Parathyroid adenoma (tissue), 2 donors: ENCODE measurements around the gene ITLN1.
"Not testable (repeated sequence)": the region's sequence is repeated elsewhere in the genome, so short reads cannot be mapped to it uniquely, and the experiment has no call there.

ENCODE experiments used
- H2AFZ ChIP-seq: fragments of 300-600 bp; sonication (generic); one replicate; pipeline ENCODE4 v1.7.0; 2017; ENCODE audit warnings: antibody characterized with exemption, mild to moderate bottlenecking
- H3K27ac ChIP-seq: fragments of 300-600 bp; sonication (generic); one replicate; pipeline ENCODE4 v1.7.0; 2017
- H3K27me3 ChIP-seq: fragments of 300-600 bp; sonication (generic); one replicate; pipeline ENCODE4 v1.7.0; 2017; ENCODE audit warnings: low read length; ENCODE audit not compliant: control insufficient read depth, insufficient read depth
- H3K36me3 ChIP-seq: fragments of 300-600 bp; sonication (generic); one replicate; pipeline ENCODE4 v1.7.0; 2017; ENCODE audit warnings: low read length; ENCODE audit not compliant: control insufficient read depth, insufficient read depth
- H3K4me1 ChIP-seq: fragments of 300-600 bp; sonication (generic); one replicate; pipeline ENCODE4 v1.7.0; 2017; ENCODE audit warnings: control low read depth
- H3K4me2 ChIP-seq: fragments of 300-600 bp; sonication (generic); one replicate; pipeline ENCODE4 v1.7.0; 2017; ENCODE audit warnings: low read length
- H3K4me3 ChIP-seq: fragments of 300-600 bp; sonication (generic); one replicate; pipeline ENCODE4 v1.7.0; 2017; ENCODE audit warnings: low read depth, low read length
- H3K79me2 ChIP-seq: fragments of 300-600 bp; sonication (generic); one replicate; pipeline ENCODE4 v1.7.0; 2017; ENCODE audit warnings: control low read depth
- H3K9ac ChIP-seq: fragments of 300-600 bp; sonication (generic); one replicate; pipeline ENCODE4 v1.7.0; 2017; ENCODE audit warnings: mild to moderate bottlenecking
- H3K9me3 ChIP-seq: fragments of 300-600 bp; sonication (generic); one replicate; pipeline ENCODE4 v1.7.0; 2017; ENCODE audit warnings: low read length; ENCODE audit not compliant: control insufficient read depth
- CTCF ChIP-seq: fragments of 300-600 bp; sonication (generic); IDR thresholded peaks from one replicate; pipeline ENCODE4 v1.7.0; 2017; ENCODE audit warnings: antibody characterized with exemption, mild to moderate bottlenecking
- donor health status: primary hyperparathyroidism.

ITLN1 gene

GRCh38 chr1:160885042-160885441, at the start of gene ITLN1:
ITLN1 (minus strand) TSS chr1:160885180; CDS start chr1:160884877, 303 bp downstream.
- Histone ChIP-seq H2AFZ (no peak within 1 kb of the TSS), H3K9ac (no peak within 1 kb of the TSS), H3K79me2 (no peaks in the 10 kb centered on the region), H3K4me3 (no peak within 1 kb of the TSS), H3K4me1 (no peaks in the 10 kb centered on the region), H3K4me2 (no peak within 1 kb of the TSS), H3K36me3 (no peaks in the 10 kb centered on the region), H3K27ac (no peak within 1 kb of the TSS), H3K9me3 (no peaks in the 10 kb centered on the region), H3K27me3 (no peaks in the 10 kb centered on the region)
- TF ChIP-seq CTCF, result no peak

GRCh38 chr1:160933305-160933704, 48.3 kb upstream of the ITLN1 start:
- not testable (repeated sequence) for H2AFZ ChIP-seq, H3K9me3 ChIP-seq, H3K79me2 ChIP-seq, H3K27me3 ChIP-seq, H3K36me3 ChIP-seq, H3K4me1 ChIP-seq, H3K4me2 ChIP-seq, H3K27ac ChIP-seq, H3K4me3 ChIP-seq, H3K9ac ChIP-seq

GRCh38 chr1:160925652-160926244, 40.8 kb upstream of the ITLN1 start:
- Histone ChIP-seq H3K4me2 (no peak overlapping the region), H3K36me3 (no peaks in the 10 kb centered on the region), H2AFZ (no peak overlapping the region), H3K4me1 (no peaks in the 10 kb centered on the region), H3K27me3 (no peaks in the 10 kb centered on the region), H3K27ac (no peak overlapping the region), H3K9ac (no peak overlapping the region), H3K79me2 (no peaks in the 10 kb centered on the region), H3K9me3 (no peaks in the 10 kb centered on the region), H3K4me3 (no peak overlapping the region)
- no peak for TF ChIP-seq CTCF

GRCh38 chr1:160924791-160925651, 40.0 kb upstream of the ITLN1 start:
- H3K79me2 ChIP-seq, result no peaks in the 10 kb centered on the region
- no peaks in the 10 kb centered on the region for H3K27me3 ChIP-seq
- no peaks in the 10 kb centered on the region for H3K9me3 ChIP-seq
- no peak overlapping the region for H3K27ac ChIP-seq
- H3K4me2 ChIP-seq, result no peak overlapping the region
- no peak overlapping the region for H3K9ac ChIP-seq
- H3K4me1 ChIP-seq, result no peaks in the 10 kb centered on the region
- H2AFZ ChIP-seq, result no peak overlapping the region
- no peaks in the 10 kb centered on the region for H3K36me3 ChIP-seq
- no peak for TF ChIP-seq CTCF
- H3K4me3 ChIP-seq, result no peak overlapping the region

GRCh38 chr1:160916666-160917065, 31.7 kb upstream of the ITLN1 start:
- H3K4me3 ChIP-seq, result no peak overlapping the region
- H3K27ac ChIP-seq, result no peak overlapping the region
- no peaks in the 10 kb centered on the region for H3K79me2 ChIP-seq
- no peaks in the 10 kb centered on the region for H3K27me3 ChIP-seq
- no peaks in the 10 kb centered on the region for H3K4me1 ChIP-seq
- TF ChIP-seq CTCF, result no peak
- no peak overlapping the region for H3K4me2 ChIP-seq
- H3K9ac ChIP-seq, result no peak overlapping the region
- no peaks in the 10 kb centered on the region for H3K36me3 ChIP-seq
- no peaks in the 10 kb centered on the region for H3K9me3 ChIP-seq
- no peak overlapping the region for H2AFZ ChIP-seq

- not testable (repeated sequence) for H3K27ac ChIP-seq, H3K79me2 ChIP-seq, H3K9me3 ChIP-seq, H3K4me1 ChIP-seq, H3K36me3 ChIP-seq, H3K4me2 ChIP-seq, H3K4me3 ChIP-seq, H2AFZ ChIP-seq, H3K27me3 ChIP-seq, H3K9ac ChIP-seq
These were observed 28.2 kb upstream of the ITLN1 start for GRCh38 chr1:160913229-160913628.
